HG03571 (cell line): ENCODE measurements around the gene IL16.
"Not testable (repeated sequence)": the region's sequence is repeated elsewhere in the genome, so short reads cannot be mapped to it uniquely, and the experiment has no call there.

Source experiments
- ATAC-seq: cut with Tn5 transposase; IDR thresholded peaks from one replicate; pipeline ENCODE4 v1.9.1; 2021; ENCODE audit not compliant: unreplicated experiment

Gene IL16

GRCh38 chr15:81196576-81197254 is at the start of gene IL16:
Gene IL16 (plus strand): TSS chr15:81196879. CDS start chr15:81225400, 28,521 bp downstream.
- no peak for ATAC-seq

- no peak for ATAC-seq
These were observed 45.3 kb upstream of the IL16 start for GRCh38 chr15:81151389-81151788.

GRCh38 chr15:81152339-81152738 is 44.3 kb upstream of the IL16 start:
- no peak for ATAC-seq

- ATAC-seq, result no peak
These were observed 43.9 kb upstream of the IL16 start for GRCh38 chr15:81152799-81153198.

- ATAC-seq, result no peak
These were observed 41.1 kb upstream of the IL16 start for GRCh38 chr15:81155375-81156218.

- ATAC-seq, result no peak
These were observed 40.4 kb upstream of the IL16 start for GRCh38 chr15:81156324-81156723.

- no peak for ATAC-seq
These were observed 39.3 kb upstream of the IL16 start for GRCh38 chr15:81157195-81157938.

GRCh38 chr15:81157939-81158223 is 38.8 kb upstream of the IL16 start:
- no peak for ATAC-seq

- not testable (repeated sequence) for ATAC-seq
These were observed 38.1 kb upstream of the IL16 start for GRCh38 chr15:81158561-81158960.

- ATAC-seq, result no peak
These were observed 36.1 kb upstream of the IL16 start for GRCh38 chr15:81160312-81161159.

- no peak for ATAC-seq
These were observed 35.5 kb upstream of the IL16 start for GRCh38 chr15:81161160-81161673.

GRCh38 chr15:81161851-81162250 is 34.8 kb upstream of the IL16 start:
- ATAC-seq, result no peak

- ATAC-seq, result no peak
These were observed 32.5 kb upstream of the IL16 start for GRCh38 chr15:81163961-81164800.

GRCh38 chr15:81165535-81165934 is 31.1 kb upstream of the IL16 start:
- no peak for ATAC-seq

- ATAC-seq, result no peak
These were observed 29.9 kb upstream of the IL16 start for GRCh38 chr15:81166636-81167305.

- ATAC-seq, result no peak
These were observed 28.6 kb upstream of the IL16 start for GRCh38 chr15:81168131-81168526.

GRCh38 chr15:81168644-81169043 is 28.0 kb upstream of the IL16 start:
- no peak for ATAC-seq

- no peak for ATAC-seq
These were observed 26.2 kb upstream of the IL16 start for GRCh38 chr15:81170511-81170910.

GRCh38 chr15:81171286-81171685 is 25.4 kb upstream of the IL16 start:
- no peak for ATAC-seq
